ENCODE data around the gene CRHR1.
A peak's percentile ranks its signal among the peaks of the same experiment; 100 is the strongest.

The CRHR1 gene

DNA sequence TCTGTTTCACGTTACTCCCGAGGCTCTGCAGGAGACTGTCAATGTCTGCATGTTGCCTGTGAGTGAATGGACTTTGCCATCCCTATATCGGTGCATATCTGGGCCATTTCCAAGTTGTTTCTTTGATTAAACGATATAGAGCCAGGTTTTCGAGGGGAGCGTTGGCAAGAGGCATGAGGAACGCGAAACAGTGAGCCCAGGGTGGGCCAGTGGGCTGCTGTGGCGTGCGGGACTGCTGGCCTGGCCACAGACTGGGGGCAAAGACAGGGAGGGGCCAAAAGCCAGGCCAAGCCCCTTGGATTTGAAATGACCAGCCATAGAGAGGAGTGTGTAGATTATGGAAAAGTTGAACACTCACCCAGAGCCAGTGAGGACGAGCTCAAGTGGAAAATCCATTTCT, 3.5 kb downstream of the CRHR1 start:
- Histone ChIP-seq H3K4me3 (replicated peaks; ENCODE audit: insufficient read depth, low read length) (no peak overlapping the region), H3K27ac (replicated peaks) (no peak overlapping the region), H3K27me3 (ENCODE audit: insufficient read depth, poor library complexity, severe bottlenecking) (peaks cover 39% of the 10 kb centered on the region)
- TF ChIP-seq SPI1 (IDR thresholded peaks at IDR 0.05; ENCODE audit: borderline replicate concordance, low read depth), result no peak
- TF ChIP-seq POLR2AphosphoS5 (IDR thresholded peaks at IDR 0.05; ENCODE audit: low read depth), result no peak
- no peak for TF ChIP-seq GABPA (IDR thresholded peaks at IDR 0.05; ENCODE audit: low read depth)
- TF ChIP-seq, protein P1, sequence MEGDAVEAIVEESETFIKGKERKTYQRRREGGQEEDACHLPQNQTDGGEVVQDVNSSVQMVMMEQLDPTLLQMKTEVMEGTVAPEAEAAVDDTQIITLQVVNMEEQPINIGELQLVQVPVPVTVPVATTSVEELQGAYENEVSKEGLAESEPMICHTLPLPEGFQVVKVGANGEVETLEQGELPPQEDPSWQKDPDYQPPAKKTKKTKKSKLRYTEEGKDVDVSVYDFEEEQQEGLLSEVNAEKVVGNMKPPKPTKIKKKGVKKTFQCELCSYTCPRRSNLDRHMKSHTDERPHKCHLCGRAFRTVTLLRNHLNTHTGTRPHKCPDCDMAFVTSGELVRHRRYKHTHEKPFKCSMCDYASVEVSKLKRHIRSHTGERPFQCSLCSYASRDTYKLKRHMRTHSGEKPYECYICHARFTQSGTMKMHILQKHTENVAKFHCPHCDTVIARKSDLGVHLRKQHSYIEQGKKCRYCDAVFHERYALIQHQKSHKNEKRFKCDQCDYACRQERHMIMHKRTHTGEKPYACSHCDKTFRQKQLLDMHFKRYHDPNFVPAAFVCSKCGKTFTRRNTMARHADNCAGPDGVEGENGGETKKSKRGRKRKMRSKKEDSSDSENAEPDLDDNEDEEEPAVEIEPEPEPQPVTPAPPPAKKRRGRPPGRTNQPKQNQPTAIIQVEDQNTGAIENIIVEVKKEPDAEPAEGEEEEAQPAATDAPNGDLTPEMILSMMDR (IDR thresholded peaks at IDR 0.05; ENCODE audit: insufficient read depth, low read length), result no peak
- TF ChIP-seq, protein P2, sequence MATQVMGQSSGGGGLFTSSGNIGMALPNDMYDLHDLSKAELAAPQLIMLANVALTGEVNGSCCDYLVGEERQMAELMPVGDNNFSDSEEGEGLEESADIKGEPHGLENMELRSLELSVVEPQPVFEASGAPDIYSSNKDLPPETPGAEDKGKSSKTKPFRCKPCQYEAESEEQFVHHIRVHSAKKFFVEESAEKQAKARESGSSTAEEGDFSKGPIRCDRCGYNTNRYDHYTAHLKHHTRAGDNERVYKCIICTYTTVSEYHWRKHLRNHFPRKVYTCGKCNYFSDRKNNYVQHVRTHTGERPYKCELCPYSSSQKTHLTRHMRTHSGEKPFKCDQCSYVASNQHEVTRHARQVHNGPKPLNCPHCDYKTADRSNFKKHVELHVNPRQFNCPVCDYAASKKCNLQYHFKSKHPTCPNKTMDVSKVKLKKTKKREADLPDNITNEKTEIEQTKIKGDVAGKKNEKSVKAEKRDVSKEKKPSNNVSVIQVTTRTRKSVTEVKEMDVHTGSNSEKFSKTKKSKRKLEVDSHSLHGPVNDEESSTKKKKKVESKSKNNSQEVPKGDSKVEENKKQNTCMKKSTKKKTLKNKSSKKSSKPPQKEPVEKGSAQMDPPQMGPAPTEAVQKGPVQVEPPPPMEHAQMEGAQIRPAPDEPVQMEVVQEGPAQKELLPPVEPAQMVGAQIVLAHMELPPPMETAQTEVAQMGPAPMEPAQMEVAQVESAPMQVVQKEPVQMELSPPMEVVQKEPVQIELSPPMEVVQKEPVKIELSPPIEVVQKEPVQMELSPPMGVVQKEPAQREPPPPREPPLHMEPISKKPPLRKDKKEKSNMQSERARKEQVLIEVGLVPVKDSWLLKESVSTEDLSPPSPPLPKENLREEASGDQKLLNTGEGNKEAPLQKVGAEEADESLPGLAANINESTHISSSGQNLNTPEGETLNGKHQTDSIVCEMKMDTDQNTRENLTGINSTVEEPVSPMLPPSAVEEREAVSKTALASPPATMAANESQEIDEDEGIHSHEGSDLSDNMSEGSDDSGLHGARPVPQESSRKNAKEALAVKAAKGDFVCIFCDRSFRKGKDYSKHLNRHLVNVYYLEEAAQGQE (IDR thresholded peaks at IDR 0.05; ENCODE audit: insufficient replicate concordance, low read depth), result no peak
- DNase-seq (ENCODE audit: low read depth in 1 of 2, low spot score in 1 of 2), result no peak

DNA sequence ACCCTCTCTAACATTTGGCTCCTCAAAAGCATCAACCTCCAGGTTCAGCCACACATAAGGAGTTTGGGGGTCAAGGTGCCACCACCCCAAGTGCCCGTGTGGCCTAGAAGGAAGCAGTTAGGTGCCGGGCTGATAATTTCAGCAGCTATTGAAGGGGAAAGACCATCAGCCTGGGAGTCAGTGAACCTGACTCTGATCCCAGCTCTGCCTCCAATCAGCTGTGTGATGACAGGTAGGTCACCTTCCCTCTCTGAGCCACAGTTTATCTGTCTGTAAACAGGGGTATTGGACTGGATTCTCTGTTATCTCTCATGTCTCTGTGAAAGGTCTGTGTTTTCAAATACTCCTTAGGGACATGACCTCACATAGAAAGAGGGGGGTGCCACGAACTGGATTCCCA, 3.9 kb downstream of the CRHR1 start:
- H3K27ac ChIP-seq (replicated peaks), result no peak overlapping the region
- no peak for DNase-seq (ENCODE audit: low read depth in 1 of 2, low spot score in 1 of 2)
- TF ChIP-seq, protein P2 (IDR thresholded peaks at IDR 0.05; ENCODE audit: insufficient replicate concordance, low read depth), result no peak
- TF ChIP-seq POLR2AphosphoS5 (IDR thresholded peaks at IDR 0.05; ENCODE audit: low read depth), result no peak
- TF ChIP-seq, protein P1 (IDR thresholded peaks at IDR 0.05; ENCODE audit: insufficient read depth, low read length), result no peak
- TF ChIP-seq SPI1 (IDR thresholded peaks at IDR 0.05; ENCODE audit: borderline replicate concordance, low read depth), result no peak
- no peak for TF ChIP-seq GABPA (IDR thresholded peaks at IDR 0.05; ENCODE audit: low read depth)
- H3K27me3 ChIP-seq (ENCODE audit: insufficient read depth, poor library complexity, severe bottlenecking), result peaks cover 35% of the 10 kb centered on the region
- H3K4me3 ChIP-seq (replicated peaks; ENCODE audit: insufficient read depth, low read length), result no peak overlapping the region

DNA sequence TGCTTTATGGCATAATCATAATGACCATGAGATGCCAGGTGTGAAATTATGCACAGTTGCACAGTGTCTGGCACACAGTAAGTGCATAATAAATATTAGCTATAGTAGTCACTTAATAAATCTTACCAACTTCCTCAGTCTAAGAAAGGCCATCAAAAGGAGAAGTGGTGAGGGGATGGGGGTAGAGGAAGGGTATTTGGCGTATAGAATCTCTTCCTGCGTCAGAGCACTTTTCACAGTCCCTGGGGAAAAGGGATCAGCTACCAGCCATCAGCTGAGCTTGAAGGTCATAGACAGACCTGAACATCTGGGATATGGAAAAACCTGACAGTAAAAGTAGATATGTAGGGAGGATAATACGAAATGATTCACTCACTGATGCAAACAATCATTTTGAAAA, 5.8 kb downstream of the CRHR1 start:
- TF ChIP-seq POLR2AphosphoS5 (IDR thresholded peaks at IDR 0.05; ENCODE audit: low read depth) (no peak), SPI1 (IDR thresholded peaks at IDR 0.05; ENCODE audit: borderline replicate concordance, low read depth) (peak; percentile 78)
- Histone ChIP-seq H3K27me3 (ENCODE audit: insufficient read depth, poor library complexity, severe bottlenecking) (peaks cover 21% of the 10 kb centered on the region), H3K27ac (replicated peaks) (no peak overlapping the region), H3K4me3 (replicated peaks; ENCODE audit: insufficient read depth, low read length) (no peak overlapping the region)
- no peak for DNase-seq (ENCODE audit: low read depth in 1 of 2, low spot score in 1 of 2)

DNA sequence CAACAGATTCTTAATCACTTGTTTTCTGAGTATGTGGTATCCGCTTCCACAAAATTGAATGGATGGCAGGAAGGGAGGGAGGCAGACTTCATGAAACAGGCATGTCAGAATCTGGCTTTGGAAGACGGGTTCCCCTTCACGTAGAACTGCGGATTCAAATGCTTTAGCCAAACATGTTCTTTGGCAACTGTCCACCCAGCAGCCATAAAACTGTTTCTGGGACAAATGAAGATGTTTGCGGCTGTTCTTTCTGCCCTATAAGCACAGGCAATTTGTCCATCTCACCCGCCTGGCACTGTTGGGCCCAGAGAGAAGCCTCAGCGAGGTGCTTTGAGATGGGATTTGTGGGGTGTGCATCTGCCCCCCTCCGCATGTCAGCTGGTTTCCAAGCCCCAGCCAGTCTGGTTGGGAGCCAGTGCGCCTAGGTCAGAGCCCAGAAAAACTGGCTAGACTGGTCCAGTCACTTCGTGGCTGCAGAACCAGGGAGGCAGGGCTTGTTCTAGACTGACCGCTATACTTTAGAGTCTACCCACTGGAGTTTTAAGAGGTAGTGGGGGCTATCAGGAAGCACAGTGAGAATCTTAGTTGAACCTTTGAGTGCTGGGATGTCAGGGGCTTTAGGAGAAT, 6.3 kb downstream of the CRHR1 start:
- H3K27me3 ChIP-seq (ENCODE audit: insufficient read depth, poor library complexity, severe bottlenecking), result peaks cover 17% of the 10 kb centered on the region
- H3K4me3 ChIP-seq (replicated peaks; ENCODE audit: insufficient read depth, low read length), result no peak overlapping the region
- TF ChIP-seq, protein P2 (IDR thresholded peaks at IDR 0.05; ENCODE audit: insufficient replicate concordance, low read depth), result no peak
- TF ChIP-seq SPI1 (IDR thresholded peaks at IDR 0.05; ENCODE audit: borderline replicate concordance, low read depth), result no peak
- TF ChIP-seq, protein P1 (IDR thresholded peaks at IDR 0.05; ENCODE audit: insufficient read depth, low read length), result no peak
- TF ChIP-seq GABPA (IDR thresholded peaks at IDR 0.05; ENCODE audit: low read depth), result no peak
- TF ChIP-seq POLR2AphosphoS5 (IDR thresholded peaks at IDR 0.05; ENCODE audit: low read depth), result no peak
- DNase-seq (ENCODE audit: low read depth in 1 of 2, low spot score in 1 of 2), result no peak
- no peak overlapping the region for H3K27ac ChIP-seq (replicated peaks)

Data from HL-60 (cell line).